Calu3 (cell line): ENCODE data around the gene SNX19. TPM values are rescaled to one million over a fixed set of nuclear protein-coding genes. Genes with fewer than 3 reads are reported as not detected.

Experiments
- BruUV-seq: library from RNA; stranded (reverse); fragments of 400-500 nt; replicated peaks from 2 replicates; lab custom pipeline; 2021; lab: Mats Ljungman, UMichigan
- CTCF ChIA-PET: fragments of 300-600 bp; sonication (Branson Sonifier 250); formaldehyde crosslinking; loops from one replicate; lab custom pipeline; 2022; ENCODE audit warnings: antibody characterized with exemption; lab: Charles Lee
- DNase-seq: peaks from one replicate; pipeline ENCODE4 v3.0.0; 2022
- H3K27ac Mint-ChIP-seq: one replicate; pipeline ENCODE4 v1.8.0; 2022; ENCODE audit warnings: mixed read lengths; ENCODE audit not compliant: unreplicated experiment
- H3K27me3 Mint-ChIP-seq: one replicate; pipeline ENCODE4 v1.8.0; 2022; ENCODE audit warnings: mixed read lengths; ENCODE audit not compliant: unreplicated experiment
- H3K36me3 Mint-ChIP-seq: one replicate; pipeline ENCODE4 v1.8.0; 2022; ENCODE audit warnings: mild to moderate bottlenecking, moderate library complexity, mixed read lengths; ENCODE audit not compliant: insufficient read depth, unreplicated experiment
- H3K4me1 Mint-ChIP-seq: one replicate; pipeline ENCODE4 v1.8.0; 2022; ENCODE audit warnings: mild to moderate bottlenecking, low read depth, mixed read lengths; ENCODE audit not compliant: unreplicated experiment
- H3K4me3 Mint-ChIP-seq: one replicate; pipeline ENCODE4 v1.8.0; 2022; ENCODE audit warnings: mild to moderate bottlenecking, low read depth, moderate library complexity, mixed read lengths; ENCODE audit not compliant: unreplicated experiment
- H3K9me3 Mint-ChIP-seq: one replicate; pipeline ENCODE4 v1.8.0; 2022; ENCODE audit warnings: low read depth, mixed read lengths; ENCODE audit not compliant: unreplicated experiment
- intact Hi-C: fragments of 100-400 bp; cut with micrococcal nuclease; formaldehyde crosslinking; loops from one replicate; pipeline ENCODE4 v1.10.0; 2022; ENCODE audit not compliant: unreplicated experiment
- total RNA-seq: library from RNA; stranded (reverse); gene quantifications from 2 replicates; pipeline ENCODE4 v1.2.3, GENCODE V29; 2022
- TF ChIP-seq, protein P1 (sequence below): fragments of 200-600 bp; IDR thresholded peaks from one replicate; pipeline ENCODE4 v1.8.0; 2022; ENCODE audit warnings: antibody characterized with exemption; ENCODE audit not compliant: unreplicated experiment

SNX19 gene
- total RNA-seq, 1 experiment from 2014 or later, result 39.8 TPM

DNA sequence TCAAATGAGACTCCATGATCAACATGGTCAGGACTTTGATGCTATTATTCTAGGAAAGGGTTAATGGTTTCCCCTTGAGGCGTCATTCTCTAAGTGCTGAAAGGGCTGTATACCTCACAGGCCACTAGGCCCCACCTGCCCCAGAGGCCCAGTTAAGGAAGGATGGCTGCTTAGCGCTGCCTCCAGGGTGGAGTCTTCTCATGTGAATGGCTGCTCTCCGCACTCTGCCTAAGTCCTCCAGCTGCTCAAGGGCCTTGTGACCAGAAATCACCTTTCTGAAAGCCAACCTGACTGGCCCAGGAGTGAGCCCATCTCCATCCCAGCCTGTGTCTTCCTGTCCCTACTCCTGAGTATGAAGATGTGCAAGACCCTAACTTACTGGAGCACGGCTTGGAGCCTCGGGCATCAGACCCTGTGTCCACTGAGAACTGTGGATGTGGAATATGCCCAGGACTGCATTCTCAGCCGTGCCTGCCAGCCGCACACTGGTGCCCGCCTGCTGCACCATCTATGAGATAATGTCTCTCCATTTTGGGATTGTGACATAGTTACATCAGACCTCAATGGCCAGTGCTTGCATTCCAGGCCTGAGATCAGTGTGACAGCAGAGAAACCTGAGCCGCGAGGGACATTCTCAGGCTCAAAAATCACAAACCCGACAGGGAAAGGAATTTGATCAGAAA is 51.0 kb downstream of the SNX19 start:
- intact Hi-C loops, result no loop called here
- DNase-seq, result no peak
- Mint-ChIP-seq H3K27ac (no peak overlapping the region), H3K4me1 (no peaks in the 10 kb centered on the region), H3K27me3 (no peaks in the 10 kb centered on the region), H3K36me3 (peaks cover 9% of the 10 kb centered on the region), H3K9me3 (no peaks in the 10 kb centered on the region), H3K4me3 (no peak overlapping the region)
- BruUV-seq, result no TSS peak
- CTCF ChIA-PET, result no interaction called here
- TF ChIP-seq, protein P1, sequence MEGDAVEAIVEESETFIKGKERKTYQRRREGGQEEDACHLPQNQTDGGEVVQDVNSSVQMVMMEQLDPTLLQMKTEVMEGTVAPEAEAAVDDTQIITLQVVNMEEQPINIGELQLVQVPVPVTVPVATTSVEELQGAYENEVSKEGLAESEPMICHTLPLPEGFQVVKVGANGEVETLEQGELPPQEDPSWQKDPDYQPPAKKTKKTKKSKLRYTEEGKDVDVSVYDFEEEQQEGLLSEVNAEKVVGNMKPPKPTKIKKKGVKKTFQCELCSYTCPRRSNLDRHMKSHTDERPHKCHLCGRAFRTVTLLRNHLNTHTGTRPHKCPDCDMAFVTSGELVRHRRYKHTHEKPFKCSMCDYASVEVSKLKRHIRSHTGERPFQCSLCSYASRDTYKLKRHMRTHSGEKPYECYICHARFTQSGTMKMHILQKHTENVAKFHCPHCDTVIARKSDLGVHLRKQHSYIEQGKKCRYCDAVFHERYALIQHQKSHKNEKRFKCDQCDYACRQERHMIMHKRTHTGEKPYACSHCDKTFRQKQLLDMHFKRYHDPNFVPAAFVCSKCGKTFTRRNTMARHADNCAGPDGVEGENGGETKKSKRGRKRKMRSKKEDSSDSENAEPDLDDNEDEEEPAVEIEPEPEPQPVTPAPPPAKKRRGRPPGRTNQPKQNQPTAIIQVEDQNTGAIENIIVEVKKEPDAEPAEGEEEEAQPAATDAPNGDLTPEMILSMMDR, result no peak

GRCh38 chr11:130861902-130862860 is 54.1 kb downstream of the SNX19 start:
- CTCF ChIA-PET, result interaction anchor here (0.6 to 1.9 kb wide), 5 partner anchors 9 to 431 kb away, joined by 4 to 28 read pairs (median 6); no protein-coding TSS in a partner anchor
- DNase-seq, result peak; percentile 82
- Mint-ChIP-seq H3K27me3 (no peaks in the 10 kb centered on the region), H3K36me3 (peaks cover 5% of the 10 kb centered on the region), H3K27ac (no peak overlapping the region), H3K9me3 (no peaks in the 10 kb centered on the region), H3K4me3 (no peak overlapping the region), H3K4me1 (no peaks in the 10 kb centered on the region)
- TF ChIP-seq, protein P1, result peak; percentile 98
- intact Hi-C loops, result loop anchor here (1.0 kb wide), 1 partner anchor 428 kb away; no protein-coding TSS in a partner anchor
- no TSS peak for BruUV-seq

DNA sequence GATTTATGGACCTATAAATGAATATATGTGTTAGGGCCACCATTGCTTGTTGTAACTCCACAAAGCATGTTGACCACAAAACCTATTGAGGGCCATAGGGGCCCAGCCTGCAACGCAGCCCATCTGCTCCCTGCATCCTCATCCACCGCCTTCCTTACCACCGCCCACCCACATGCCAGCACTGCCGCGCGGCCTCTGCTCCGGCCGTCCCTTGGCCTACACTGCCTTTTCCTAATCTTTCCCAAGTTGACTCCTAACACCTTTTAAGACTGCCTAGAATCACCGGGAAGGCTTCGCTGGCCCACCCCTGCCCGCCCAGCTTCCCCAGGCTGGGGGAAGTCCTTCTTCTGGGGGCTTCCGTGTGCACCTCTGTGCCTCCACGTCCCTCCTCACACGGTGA is 55.0 kb downstream of the SNX19 start:
- CTCF ChIA-PET, result interaction anchor here (0.6 to 1.3 kb wide), 3 partner anchors 10 to 430 kb away, joined by 4 to 6 read pairs (median 4); no protein-coding TSS in a partner anchor
- H3K36me3 Mint-ChIP-seq, result peaks cover 5% of the 10 kb centered on the region
- BruUV-seq, result no TSS peak
- H3K27me3 Mint-ChIP-seq, result no peaks in the 10 kb centered on the region
- no peak overlapping the region for H3K4me3 Mint-ChIP-seq
- TF ChIP-seq, protein P1, result no peak
- H3K4me1 Mint-ChIP-seq, result no peaks in the 10 kb centered on the region
- no peak overlapping the region for H3K27ac Mint-ChIP-seq
- no peaks in the 10 kb centered on the region for H3K9me3 Mint-ChIP-seq
- intact Hi-C loops, result no loop called here
- no peak for DNase-seq

- Mint-ChIP-seq H3K36me3 (peaks cover 5% of the 10 kb centered on the region), H3K4me3 (no peak overlapping the region), H3K27ac (no peak overlapping the region), H3K4me1 (no peaks in the 10 kb centered on the region), H3K9me3 (no peaks in the 10 kb centered on the region), H3K27me3 (no peaks in the 10 kb centered on the region)
- intact Hi-C loops, result no loop called here
- DNase-seq, result no peak
- CTCF ChIA-PET, result interaction anchor here (1.0 to 1.3 kb wide), 3 partner anchors 32 to 429 kb away, joined by 4 to 9 read pairs (median 6); no protein-coding TSS in a partner anchor
- TF ChIP-seq, protein P1, result no peak
- no TSS peak for BruUV-seq
These were observed 56.4 kb downstream of the SNX19 start for GRCh38 chr11:130859886-130860285.
